Measurements from ENCODE around the gene IPO8. TPM values are rescaled to one million over a fixed set of nuclear protein-coding genes. Genes with fewer than 3 reads are reported as not detected.

The IPO8 gene
- total RNA-seq, 1 donor from 2014 or later, result 79.7 TPM

DNA sequence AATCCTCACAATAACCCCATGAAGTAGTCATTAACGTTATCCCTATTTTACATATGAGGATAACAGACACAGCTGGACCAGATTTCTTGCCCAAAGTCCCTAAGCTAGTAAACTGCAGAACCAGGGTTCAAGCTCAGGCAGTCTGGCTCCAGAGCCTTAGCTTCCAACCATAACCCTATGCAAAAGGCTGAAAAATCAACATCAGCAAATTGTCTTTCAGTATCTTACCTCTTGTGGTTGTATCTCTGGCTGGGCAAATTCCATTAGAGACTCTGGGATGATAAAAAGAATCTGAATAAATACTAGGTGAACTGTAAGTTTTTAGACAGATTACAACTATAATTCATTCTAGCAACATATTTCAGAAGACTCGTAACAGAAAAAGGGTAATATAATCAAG lies 34.3 kb upstream of the IPO8 start:
- no peak overlapping the region for H3K27ac ChIP-seq
- DNase-seq (ENCODE audit: low spot score in 2 of 2), result no peak
- H3K4me3 ChIP-seq, result no peak overlapping the region
- H3K27me3 ChIP-seq, result no peaks in the 10 kb centered on the region
- H3K9me3 ChIP-seq, result no peaks in the 10 kb centered on the region
- peaks cover 4 to 26% of the 10 kb centered on the region in 2 donors for H3K36me3 ChIP-seq
- no peaks in the 10 kb centered on the region for H3K4me1 ChIP-seq
- no peak for TF ChIP-seq CTCF (IDR thresholded peaks at IDR 0.05)
- intact Hi-C loops (cut with DNase I), result no loop called here

DNA sequence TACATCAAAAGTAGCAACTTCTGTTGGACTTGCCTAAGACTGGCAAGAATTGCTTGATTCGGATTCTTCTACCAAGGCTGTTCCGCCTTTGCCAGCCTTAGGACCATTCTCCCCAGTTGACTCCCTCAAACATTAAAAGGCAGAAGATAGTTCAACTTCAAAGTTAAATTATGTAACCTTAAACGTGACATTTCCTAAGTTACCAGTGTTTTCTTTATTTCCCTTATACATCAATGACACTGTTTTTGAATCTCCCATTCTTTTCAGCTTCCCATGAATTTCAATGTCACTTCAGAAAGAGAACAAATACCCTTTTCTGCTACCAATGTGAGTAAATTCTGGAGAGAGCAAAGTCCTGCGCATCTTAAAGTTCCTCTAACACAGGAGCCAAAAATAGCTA lies 33.9 kb upstream of the IPO8 start:
- intact Hi-C loops (cut with DNase I), result no loop called here
- TF ChIP-seq CTCF (IDR thresholded peaks at IDR 0.05), result no peak
- H3K9me3 ChIP-seq, result no peaks in the 10 kb centered on the region
- no peak overlapping the region for H3K27ac ChIP-seq
- no peak overlapping the region for H3K4me3 ChIP-seq
- no peaks in the 10 kb centered on the region for H3K27me3 ChIP-seq
- H3K4me1 ChIP-seq, result no peaks in the 10 kb centered on the region
- H3K36me3 ChIP-seq, result peaks cover 4 to 21% of the 10 kb centered on the region in 2 donors
- no peak for DNase-seq (ENCODE audit: low spot score in 2 of 2)

DNA sequence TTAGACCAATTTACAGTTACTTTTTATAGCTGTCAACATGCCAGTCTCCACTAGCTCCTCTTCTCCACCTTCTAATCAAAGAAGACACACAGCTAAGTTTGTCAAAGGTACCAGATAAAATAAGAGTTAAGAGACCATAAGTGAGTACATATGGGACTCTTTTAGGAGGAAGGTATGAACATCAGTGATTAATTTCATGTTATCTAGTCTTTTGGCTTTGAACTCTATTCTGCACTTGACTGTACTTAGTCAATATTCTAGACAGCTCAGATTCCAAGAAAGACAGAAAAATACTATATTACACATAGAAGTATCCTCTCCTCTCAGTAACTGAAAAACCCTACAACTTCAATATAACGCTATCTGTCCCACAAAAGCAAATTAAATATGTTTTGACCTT lies 31.0 kb upstream of the IPO8 start:
- Histone ChIP-seq H3K27me3 (no peaks in the 10 kb centered on the region), H3K4me1 (no peaks in the 10 kb centered on the region), H3K9me3 (no peaks in the 10 kb centered on the region), H3K4me3 (no peak overlapping the region), H3K36me3 (peaks cover 13 to 15% of the 10 kb centered on the region in 2 donors), H3K27ac (no peak overlapping the region)
- TF ChIP-seq CTCF (IDR thresholded peaks at IDR 0.05), result no peak
- DNase-seq (ENCODE audit: low spot score in 2 of 2), result no peak
- intact Hi-C loops (cut with DNase I), result no loop called here

- DNase-seq (ENCODE audit: low spot score in 2 of 2), result no peak
- no peaks in the 10 kb centered on the region for H3K9me3 ChIP-seq
- peaks cover 13 to 19% of the 10 kb centered on the region in 2 donors for H3K36me3 ChIP-seq
- H3K27me3 ChIP-seq, result no peaks in the 10 kb centered on the region
- no peak overlapping the region for H3K27ac ChIP-seq
- no peak for TF ChIP-seq CTCF (IDR thresholded peaks at IDR 0.05)
- H3K4me3 ChIP-seq, result no peak overlapping the region
- H3K4me1 ChIP-seq, result no peaks in the 10 kb centered on the region
- intact Hi-C loops (cut with DNase I), result no loop called here
These were observed 30.1 kb upstream of the IPO8 start for GRCh38 chr12:30725739-30726138.

DNA sequence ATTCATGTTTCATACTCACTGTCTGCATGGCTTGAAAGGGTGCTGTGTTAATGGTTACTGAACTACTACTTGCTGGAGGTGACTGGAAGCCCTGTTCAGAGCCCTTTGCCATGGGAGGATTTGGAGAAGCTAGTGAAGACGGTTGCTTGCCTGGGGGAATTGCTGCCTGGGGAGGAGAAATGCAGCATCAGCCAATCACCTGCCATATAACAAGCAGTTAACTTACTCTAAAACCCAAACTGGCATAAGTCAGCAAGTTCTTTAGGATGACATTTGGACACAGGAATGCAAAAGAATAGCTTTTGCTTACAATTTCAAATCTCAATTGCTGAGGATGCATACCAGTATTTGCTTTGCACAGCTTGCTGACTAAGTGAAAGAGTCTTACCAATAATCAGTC lies 23.4 kb upstream of the IPO8 start:
- TF ChIP-seq CTCF (IDR thresholded peaks at IDR 0.05), result no peak
- H3K36me3 ChIP-seq, result peaks cover 44 to 50% of the 10 kb centered on the region in 2 donors
- intact Hi-C loops (cut with DNase I), result no loop called here
- H3K4me3 ChIP-seq, result no peak overlapping the region
- no peaks in the 10 kb centered on the region for H3K9me3 ChIP-seq
- H3K27me3 ChIP-seq, result no peaks in the 10 kb centered on the region
- DNase-seq (ENCODE audit: low spot score in 2 of 2), result no peak
- H3K27ac ChIP-seq, result no peak overlapping the region
- H3K4me1 ChIP-seq, result no peaks in the 10 kb centered on the region

Data from ascending aorta (tissue), 2 donors.